ENCODE measurements around the gene RHBDD3. TPM values are rescaled to one million over a fixed set of nuclear protein-coding genes. Genes with fewer than 3 reads are reported as not detected.

The RHBDD3 gene
- total RNA-seq, 1 experiment from 2014 or later, result 51.5 TPM

DNA sequence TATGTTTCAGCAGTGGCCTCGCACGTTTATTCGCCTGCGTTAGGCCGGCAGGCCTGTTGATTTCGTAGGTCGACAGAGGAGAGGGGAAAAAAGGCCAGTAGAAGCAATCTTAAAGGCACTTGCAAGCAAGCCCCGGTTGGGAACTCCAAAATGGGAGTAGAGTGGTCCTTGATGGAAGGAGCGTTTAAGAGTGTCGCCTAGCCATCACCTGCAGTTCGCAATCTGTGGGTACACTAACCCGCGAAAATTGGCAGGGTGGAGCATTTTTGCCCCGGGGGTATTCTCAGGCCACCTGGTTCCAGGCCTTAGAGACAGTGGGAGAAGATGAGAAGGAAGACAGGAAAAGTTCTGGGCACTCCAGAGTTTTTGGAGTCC, 1.4 kb upstream of the RHBDD3 start:
- peak overlapping the region; percentile 94 for H3K4me3 Mint-ChIP-seq (ENCODE audit: low read depth, unreplicated experiment)
- peaks cover 44% of the 10 kb centered on the region for H3K4me1 Mint-ChIP-seq (ENCODE audit: low read depth, unreplicated experiment)
- intact Hi-C loops (cut with micrococcal nuclease; ENCODE audit: unreplicated experiment), result no loop called here
- H3K27ac Mint-ChIP-seq (ENCODE audit: unreplicated experiment), result peak overlapping the region; percentile 100
- no peaks in the 10 kb centered on the region for H3K27me3 Mint-ChIP-seq (ENCODE audit: unreplicated experiment)
- CTCF ChIA-PET, result no interaction called here
- TSS peak; percentile 34 for BruUV-seq (replicated peaks)
- H3K36me3 Mint-ChIP-seq (ENCODE audit: insufficient read depth, unreplicated experiment), result peaks cover 84% of the 10 kb centered on the region
- H3K9me3 Mint-ChIP-seq (ENCODE audit: low read depth, unreplicated experiment), result no peaks in the 10 kb centered on the region
- TF ChIP-seq, protein P1, sequence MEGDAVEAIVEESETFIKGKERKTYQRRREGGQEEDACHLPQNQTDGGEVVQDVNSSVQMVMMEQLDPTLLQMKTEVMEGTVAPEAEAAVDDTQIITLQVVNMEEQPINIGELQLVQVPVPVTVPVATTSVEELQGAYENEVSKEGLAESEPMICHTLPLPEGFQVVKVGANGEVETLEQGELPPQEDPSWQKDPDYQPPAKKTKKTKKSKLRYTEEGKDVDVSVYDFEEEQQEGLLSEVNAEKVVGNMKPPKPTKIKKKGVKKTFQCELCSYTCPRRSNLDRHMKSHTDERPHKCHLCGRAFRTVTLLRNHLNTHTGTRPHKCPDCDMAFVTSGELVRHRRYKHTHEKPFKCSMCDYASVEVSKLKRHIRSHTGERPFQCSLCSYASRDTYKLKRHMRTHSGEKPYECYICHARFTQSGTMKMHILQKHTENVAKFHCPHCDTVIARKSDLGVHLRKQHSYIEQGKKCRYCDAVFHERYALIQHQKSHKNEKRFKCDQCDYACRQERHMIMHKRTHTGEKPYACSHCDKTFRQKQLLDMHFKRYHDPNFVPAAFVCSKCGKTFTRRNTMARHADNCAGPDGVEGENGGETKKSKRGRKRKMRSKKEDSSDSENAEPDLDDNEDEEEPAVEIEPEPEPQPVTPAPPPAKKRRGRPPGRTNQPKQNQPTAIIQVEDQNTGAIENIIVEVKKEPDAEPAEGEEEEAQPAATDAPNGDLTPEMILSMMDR (IDR thresholded peaks at IDR 0.05; ENCODE audit: unreplicated experiment), result no peak
- DNase-seq, result no peak

DNA sequence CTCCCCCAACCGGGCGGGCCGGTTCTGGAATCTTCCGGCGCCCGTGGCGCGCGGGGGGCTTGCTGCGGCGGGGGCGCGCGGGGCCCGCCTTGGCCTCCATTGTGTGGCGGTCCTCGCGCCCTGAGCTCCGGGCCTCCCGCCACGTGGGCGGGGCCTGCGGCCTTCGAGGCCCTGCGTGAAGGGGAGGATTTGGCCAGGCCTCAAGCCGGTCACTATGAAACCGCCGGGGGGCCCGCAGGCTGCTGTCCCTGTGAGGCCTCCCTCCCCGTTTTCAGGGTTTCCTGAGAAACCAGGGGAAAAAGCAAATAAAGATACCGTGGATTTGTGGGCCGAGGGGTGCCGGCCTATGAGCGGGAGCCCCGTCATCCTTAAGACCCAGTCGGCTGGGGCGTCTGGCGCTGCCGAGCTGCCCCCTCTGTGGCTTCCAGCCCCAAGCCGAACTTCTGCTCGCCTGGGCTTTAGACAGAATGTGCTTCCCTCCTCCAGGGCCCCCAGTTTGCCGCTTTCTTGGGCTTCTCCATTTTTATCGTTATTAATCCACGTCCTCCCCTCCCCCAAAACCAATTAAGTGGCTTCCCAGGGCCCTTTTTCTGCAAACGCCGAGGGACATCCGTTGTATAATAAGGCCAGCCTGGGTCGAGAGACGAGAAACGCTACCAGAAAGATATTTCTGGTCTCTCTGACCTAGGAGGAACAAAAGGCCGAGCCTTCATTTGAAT, 889 bp upstream of the RHBDD3 start:
- no TSS peak for BruUV-seq (replicated peaks)
- peaks cover 41% of the 10 kb centered on the region for H3K4me1 Mint-ChIP-seq (ENCODE audit: low read depth, unreplicated experiment)
- intact Hi-C loops (cut with micrococcal nuclease; ENCODE audit: unreplicated experiment), result no loop called here
- H3K36me3 Mint-ChIP-seq (ENCODE audit: insufficient read depth, unreplicated experiment), result peaks cover 78% of the 10 kb centered on the region
- no peaks in the 10 kb centered on the region for H3K27me3 Mint-ChIP-seq (ENCODE audit: unreplicated experiment)
- no peaks in the 10 kb centered on the region for H3K9me3 Mint-ChIP-seq (ENCODE audit: low read depth, unreplicated experiment)
- DNase-seq, result peak; percentile 36
- H3K4me3 Mint-ChIP-seq (ENCODE audit: low read depth, unreplicated experiment), result peak overlapping the region; percentile 94
- H3K27ac Mint-ChIP-seq (ENCODE audit: unreplicated experiment), result peak overlapping the region; percentile 100
- CTCF ChIA-PET, result no interaction called here
- TF ChIP-seq, protein P1 (IDR thresholded peaks at IDR 0.05; ENCODE audit: unreplicated experiment), result no peak

DNA sequence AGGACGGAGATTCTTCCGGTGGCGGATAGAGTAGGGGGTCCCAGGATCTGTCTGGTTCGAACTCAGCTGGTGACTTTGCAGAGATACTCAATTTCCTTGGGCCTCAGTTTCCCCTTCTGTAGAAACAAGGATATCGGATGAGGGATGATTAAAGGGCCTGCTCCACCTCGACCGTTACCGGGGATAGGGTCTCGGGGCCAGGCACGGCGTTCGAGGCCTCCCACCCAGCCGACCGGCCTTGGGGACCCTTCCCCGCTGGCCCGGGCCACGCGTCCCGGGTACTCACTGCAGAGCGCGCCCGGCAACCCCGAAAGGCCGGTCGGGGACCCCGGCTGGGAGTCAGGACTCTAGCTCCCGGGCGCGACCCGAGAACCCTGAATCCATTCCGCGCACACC, 321 bp downstream of the RHBDD3 start:
- no peak for DNase-seq
- Mint-ChIP-seq H3K27me3 (ENCODE audit: unreplicated experiment) (no peaks in the 10 kb centered on the region), H3K27ac (ENCODE audit: unreplicated experiment) (peak overlapping the region; percentile 100), H3K36me3 (ENCODE audit: insufficient read depth, unreplicated experiment) (peaks cover 69% of the 10 kb centered on the region), H3K9me3 (ENCODE audit: low read depth, unreplicated experiment) (no peaks in the 10 kb centered on the region), H3K4me1 (ENCODE audit: low read depth, unreplicated experiment) (peaks cover 32% of the 10 kb centered on the region), H3K4me3 (ENCODE audit: low read depth, unreplicated experiment) (peak overlapping the region; percentile 94)
- CTCF ChIA-PET, result interaction anchor here (0.6 kb wide), 1 partner anchor 504 kb away, joined by 3 read pairs; no protein-coding TSS in a partner anchor
- intact Hi-C loops (cut with micrococcal nuclease; ENCODE audit: unreplicated experiment), result no loop called here
- TSS peak; percentile 69 for BruUV-seq (replicated peaks)
- TF ChIP-seq, protein P1 (IDR thresholded peaks at IDR 0.05; ENCODE audit: unreplicated experiment), result no peak

DNA sequence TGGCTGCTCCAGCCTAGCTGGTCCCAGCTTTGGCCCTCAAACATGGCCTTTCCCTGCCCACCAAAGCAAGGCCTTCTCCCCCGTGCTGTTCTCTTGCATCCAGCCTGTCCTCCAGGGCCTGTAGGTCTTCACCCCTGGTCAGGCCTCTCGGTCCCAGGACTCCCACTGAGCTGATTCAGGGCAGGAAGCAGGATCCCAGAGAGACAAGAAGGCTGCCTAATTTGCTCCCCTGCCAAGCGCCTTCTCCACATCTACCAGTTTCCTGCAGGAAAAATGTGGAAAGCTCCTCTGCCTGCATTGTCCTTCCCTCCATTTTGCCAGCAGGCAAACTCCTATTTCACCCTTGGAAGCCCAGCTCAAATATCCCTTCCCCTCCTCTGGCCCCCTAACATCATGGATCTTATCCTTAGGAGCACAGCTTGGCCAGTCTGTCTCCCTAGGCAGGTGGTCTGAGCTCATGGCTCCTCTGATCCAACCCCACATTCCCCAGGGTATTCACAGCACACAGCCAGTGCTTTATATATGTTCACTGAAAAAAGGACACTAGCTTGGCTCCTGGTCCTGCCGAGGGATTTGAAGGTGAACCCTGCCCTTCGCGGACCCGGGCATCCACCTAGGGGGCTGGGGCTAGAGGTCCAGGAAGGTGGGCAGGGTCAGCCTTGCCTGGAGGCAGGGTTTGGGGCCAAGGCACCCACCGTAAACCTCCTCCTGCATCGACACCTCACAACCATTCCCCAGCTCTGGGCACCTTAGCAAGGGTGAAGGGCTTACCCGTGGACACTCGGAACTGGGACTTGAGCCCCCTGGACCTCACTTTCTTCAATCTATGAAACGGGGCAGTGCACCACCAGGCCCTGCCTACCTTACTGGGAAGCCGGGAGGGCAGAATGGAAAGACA, 968 bp downstream of the RHBDD3 start:
- Mint-ChIP-seq H3K9me3 (ENCODE audit: low read depth, unreplicated experiment) (no peaks in the 10 kb centered on the region), H3K36me3 (ENCODE audit: insufficient read depth, unreplicated experiment) (peaks cover 63% of the 10 kb centered on the region), H3K4me1 (ENCODE audit: low read depth, unreplicated experiment) (peaks cover 26% of the 10 kb centered on the region), H3K4me3 (ENCODE audit: low read depth, unreplicated experiment) (peak overlapping the region; percentile 94), H3K27me3 (ENCODE audit: unreplicated experiment) (no peaks in the 10 kb centered on the region), H3K27ac (ENCODE audit: unreplicated experiment) (peak overlapping the region; percentile 100)
- CTCF ChIA-PET, result interaction anchor here (0.7 kb wide), 1 partner anchor 288 kb away, joined by 3 read pairs; no protein-coding TSS in a partner anchor
- BruUV-seq (replicated peaks), result no TSS peak
- TF ChIP-seq, protein P1 (IDR thresholded peaks at IDR 0.05; ENCODE audit: unreplicated experiment), result no peak
- intact Hi-C loops (cut with micrococcal nuclease; ENCODE audit: unreplicated experiment), result no loop called here
- no peak for DNase-seq
